ENCODE results near the gene FUBP3. TPM values are rescaled to one million over a fixed set of nuclear protein-coding genes. Genes with fewer than 3 reads are reported as not detected.

The FUBP3 gene
- total RNA-seq, 1 experiment from 2014 or later: 78.6 TPM

- Mint-ChIP-seq H3K27ac (no peak overlapping the region), H3K36me3 (ENCODE audit: insufficient read depth in 1 of 3, low read depth in 3 of 3) (no peaks in the 10 kb centered on the region), H3K27me3 (ENCODE audit: low read depth) (peaks cover 71% of the 10 kb centered on the region), H3K9me3 (no peaks in the 10 kb centered on the region; a peak in 2 of 5 replicates), H3K4me3 (no peak overlapping the region), H3K4me1 (peaks cover 0 to 3% of the 10 kb centered on the region in 2 experiments; a peak in 1 of 4 replicates)
- Histone ChIP-seq H3K4ac (ENCODE audit: low read depth, low read length) (no peak overlapping the region), H2BK120ac (ENCODE audit: low read depth, low read length, poor library complexity, severe bottlenecking) (no peak overlapping the region), H4K91ac (ENCODE audit: insufficient read length, low read depth, low read length) (no peak overlapping the region), H2BK12ac (ENCODE audit: insufficient read length, low read depth, low read length) (no peak overlapping the region), H4K20me1 (ENCODE audit: control insufficient read depth, insufficient read depth, insufficient read length) (no peaks in the 10 kb centered on the region), H3K9ac (ENCODE audit: extremely low read depth, insufficient read length, low read length) (no peak overlapping the region), H3K14ac (ENCODE audit: insufficient read depth, low read length) (no peak overlapping the region), H3K9me3 (ENCODE audit: control insufficient read depth, low read depth, low read length) (no peaks in the 10 kb centered on the region), H2BK15ac (ENCODE audit: low read depth, low read length) (no peak overlapping the region), H3K18ac (ENCODE audit: insufficient read length, low read depth, low read length) (no peak overlapping the region), H4K5ac (ENCODE audit: insufficient read length, low read depth, low read length) (no peak overlapping the region), H3K23ac (ENCODE audit: insufficient read length, low read depth, low read length) (no peak overlapping the region), H3K27me3 (ENCODE audit: insufficient read depth, low read length) (peaks cover 8% of the 10 kb centered on the region), H2BK20ac (ENCODE audit: low read depth, low read length, poor library complexity, severe bottlenecking) (no peak overlapping the region), H2BK5ac (ENCODE audit: insufficient read length, low read length) (no peak overlapping the region), H3K79me1 (ENCODE audit: insufficient read depth, low read depth, low read length, poor library complexity, severe bottlenecking) (no peaks in the 10 kb centered on the region), H3K79me2 (ENCODE audit: insufficient read depth, low read length) (no peaks in the 10 kb centered on the region), H3K27ac (ENCODE audit: insufficient read length, low read depth, low read length) (no peak overlapping the region), H2AK5ac (ENCODE audit: insufficient read length, low read length) (no peak overlapping the region), H3T11ph (ENCODE audit: low read length) (no peak overlapping the region), H2AFZ (ENCODE audit: low read length) (no peak overlapping the region), H3K4me2 (ENCODE audit: insufficient read depth, insufficient read length, low read length) (no peak overlapping the region), H3K23me2 (ENCODE audit: insufficient read length, low read depth, low read length, poor library complexity, severe bottlenecking) (no peaks in the 10 kb centered on the region), H3K4me1 (ENCODE audit: insufficient read depth, low read length) (no peaks in the 10 kb centered on the region), H3K56ac (ENCODE audit: insufficient read length, low read depth, low read length) (no peak overlapping the region), H4K8ac (replicated peaks; ENCODE audit: insufficient read length, low read depth, low read length) (no peak overlapping the region)
- no CpG with 5 or more reads among the region's 12 CpGs for WGBS (ENCODE audit: extremely low coverage, insufficient read length, low lambda C conversion rate)
- TF ChIP-seq CTCF (conservative IDR thresholded peaks at IDR 0.05): no peak
- no peak for DNase-seq
Measured at GRCh38 chr9:130672933-130673615, 93.7 kb downstream of the FUBP3 start.

Measured in H9 (cell line).